HG03159 (cell line): ENCODE data around the gene TMEM203.

ENCODE experiments used
- ATAC-seq: cut with Tn5 transposase; IDR thresholded peaks from one replicate; pipeline ENCODE4 v1.9.1; 2021; ENCODE audit warnings: mild to moderate bottlenecking, moderate library complexity; ENCODE audit not compliant: unreplicated experiment

Gene TMEM203

DNA sequence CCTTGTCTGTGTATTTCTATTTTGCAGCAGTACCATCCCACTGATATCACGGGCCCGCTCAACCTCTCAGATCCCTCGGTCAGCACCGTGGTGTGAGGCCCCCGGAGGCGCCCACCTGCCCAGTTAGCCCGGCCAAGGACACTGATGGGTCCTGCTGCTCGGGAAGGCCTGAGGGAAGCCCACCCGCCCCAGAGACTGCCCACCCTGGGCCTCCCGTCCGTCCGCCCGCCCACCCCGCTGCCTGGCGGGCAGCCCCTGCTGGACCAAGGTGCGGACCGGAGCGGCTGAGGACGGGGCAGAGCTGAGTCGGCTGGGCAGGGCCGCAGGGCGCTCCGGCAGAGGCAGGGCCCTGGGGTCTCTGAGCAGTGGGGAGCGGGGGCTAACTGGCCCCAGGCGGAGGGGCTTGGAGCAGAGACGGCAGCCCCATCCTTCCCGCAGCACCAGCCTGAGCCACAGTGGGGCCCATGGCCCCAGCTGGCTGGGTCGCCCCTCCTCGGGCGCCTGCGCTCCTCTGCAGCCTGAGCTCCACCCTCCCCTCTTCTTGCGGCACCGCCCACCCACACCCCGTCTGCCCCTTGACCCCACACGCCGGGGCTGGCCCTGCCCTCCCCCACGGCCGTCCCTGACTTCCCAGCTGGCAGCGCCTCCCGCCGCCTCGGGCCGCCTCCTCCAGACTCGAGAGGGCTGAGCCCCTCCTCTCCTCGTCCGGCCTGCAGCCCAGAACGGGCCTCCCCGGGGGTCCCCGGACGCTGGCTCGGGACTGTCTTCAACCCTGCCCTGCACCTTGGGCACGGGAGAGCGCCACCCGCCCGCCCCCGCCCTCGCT, 37.5 kb downstream of the TMEM203 start:
- ATAC-seq, result no peak

DNA sequence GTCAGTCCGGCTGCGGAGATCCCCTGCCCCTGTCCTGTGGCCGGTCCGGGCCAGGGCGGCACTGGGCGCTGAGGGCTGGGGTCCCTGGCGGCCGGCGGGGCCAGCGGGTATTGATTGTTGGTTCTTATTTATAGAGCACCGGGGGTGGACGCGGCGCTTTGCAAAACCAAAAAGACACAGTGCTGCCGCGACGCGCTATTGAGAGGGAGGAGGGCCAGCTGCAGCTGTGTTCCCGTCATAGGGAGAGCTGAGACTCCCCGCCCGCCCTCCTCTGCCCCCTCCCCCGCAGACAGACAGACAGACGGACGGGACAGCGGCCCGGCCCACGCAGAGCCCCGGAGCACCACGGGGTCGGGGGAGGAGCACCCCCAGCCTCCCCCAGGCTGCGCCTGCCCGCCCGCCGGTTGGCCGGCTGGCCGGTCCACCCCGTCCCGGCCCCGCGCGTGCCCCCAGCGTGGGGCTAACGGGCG, 38.1 kb downstream of the TMEM203 start:
- no peak for ATAC-seq

DNA sequence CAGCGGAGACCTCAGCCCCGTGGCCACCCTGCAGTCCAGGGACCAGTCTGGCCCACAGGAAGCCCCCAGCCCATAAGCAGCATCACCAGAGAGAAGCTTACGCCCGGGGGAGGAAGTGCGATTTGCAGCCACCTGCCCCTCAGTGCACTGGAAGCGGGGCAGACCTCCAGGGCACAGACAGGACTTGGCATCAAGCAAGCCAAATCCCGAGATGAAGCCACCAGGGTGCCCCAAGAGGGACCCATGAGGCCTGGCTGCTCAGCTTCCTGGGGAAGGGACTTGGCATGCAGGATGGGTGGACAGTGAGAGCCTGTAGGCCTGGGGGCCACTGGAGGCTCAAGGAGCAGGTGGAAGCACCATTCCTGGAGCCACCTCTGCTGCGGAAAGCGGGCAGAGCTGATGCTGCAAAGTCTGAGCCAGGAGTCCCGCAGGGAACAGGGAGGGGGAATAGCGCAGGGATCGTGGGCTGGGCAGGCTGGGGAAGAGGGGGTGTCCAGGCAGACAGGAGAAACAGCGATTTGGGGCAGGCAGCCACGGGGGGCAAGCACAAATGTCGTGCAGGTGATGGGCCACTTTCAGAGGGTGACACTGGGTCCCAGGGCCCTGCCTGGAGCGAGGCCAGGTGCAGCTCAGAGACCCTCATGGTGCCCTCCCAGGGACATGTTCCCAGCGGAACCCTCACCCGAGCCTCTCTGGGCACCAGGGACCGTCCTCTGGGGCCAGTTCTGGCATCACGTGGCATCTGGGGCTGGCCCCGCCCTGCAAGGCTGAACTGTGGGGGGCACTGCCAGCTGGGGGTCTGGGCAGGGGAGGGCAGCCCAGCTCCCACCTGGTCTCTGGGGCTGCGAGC, 38.8 kb downstream of the TMEM203 start:
- ATAC-seq, result no peak

DNA sequence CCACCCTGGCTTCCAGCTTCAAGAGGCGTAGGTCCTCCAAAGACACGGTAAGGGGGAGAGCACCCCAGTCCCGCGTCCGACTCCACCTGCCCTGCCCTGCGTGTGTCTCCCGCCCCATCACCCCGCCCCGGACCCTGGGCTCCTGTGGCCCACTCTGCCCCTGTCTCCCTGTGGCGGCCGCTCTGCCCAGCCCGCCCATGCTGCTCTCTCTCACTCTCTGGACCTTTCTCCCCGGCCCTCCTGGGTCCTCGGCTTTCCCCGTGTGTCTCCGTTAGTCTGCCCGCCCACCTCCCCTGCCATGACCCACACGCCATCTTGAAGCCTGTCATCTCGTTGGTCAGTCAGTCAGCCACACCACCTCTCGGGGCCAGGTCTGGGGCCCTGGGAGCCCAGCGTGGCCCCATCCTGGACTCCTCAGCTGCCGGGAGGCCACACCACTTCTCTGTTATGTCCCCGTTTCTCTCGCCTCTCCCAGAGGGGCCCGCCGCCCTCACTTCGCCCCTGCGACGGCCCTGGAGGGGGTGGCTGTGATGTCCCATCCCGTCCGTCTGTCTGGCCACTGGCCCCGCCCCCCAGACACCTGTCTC, 40.1 kb downstream of the TMEM203 start:
- no peak for ATAC-seq

DNA sequence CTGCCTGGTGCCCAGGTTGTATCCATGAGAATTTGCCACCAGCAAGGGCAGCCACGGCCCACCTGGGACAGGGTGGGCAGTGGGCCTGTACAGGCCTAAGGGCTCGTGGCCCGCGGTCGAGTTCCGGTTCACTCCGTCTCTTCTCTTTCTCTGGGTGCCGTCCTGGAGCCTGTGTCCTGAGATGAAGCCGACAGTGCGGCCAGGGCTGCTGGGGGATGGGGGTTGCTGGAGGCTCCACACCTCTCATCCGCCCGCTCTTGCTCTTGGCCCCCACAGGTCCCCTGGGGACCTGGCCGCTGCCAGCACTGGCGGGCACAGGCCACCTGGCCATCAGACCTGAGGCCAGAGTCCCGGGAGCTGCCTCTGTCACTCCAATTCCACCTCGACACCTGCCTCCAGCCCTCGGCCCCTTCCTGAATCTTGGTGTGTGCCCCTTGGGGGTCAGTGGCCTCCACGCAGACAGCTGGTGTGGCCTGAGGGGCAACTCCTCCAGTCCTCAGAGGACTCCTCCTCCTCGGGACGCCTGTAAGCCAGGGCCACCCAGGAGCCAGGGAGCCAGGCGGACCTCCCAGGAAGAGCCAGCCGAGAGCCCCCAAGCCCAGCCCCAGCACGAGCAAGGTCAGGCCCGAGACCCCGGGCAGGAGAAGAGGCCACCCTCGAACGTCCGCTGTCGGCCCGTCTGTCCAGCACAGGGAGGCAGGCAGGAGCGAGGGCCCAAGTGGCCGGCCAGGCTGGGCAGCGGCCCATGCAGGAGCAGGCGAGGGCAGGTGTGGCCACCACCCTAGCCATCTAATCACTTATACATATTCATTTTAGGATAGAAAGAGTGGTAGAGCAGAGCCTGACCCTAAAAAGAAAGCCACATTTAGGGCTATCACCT, 40.8 kb downstream of the TMEM203 start:
- no peak for ATAC-seq

DNA sequence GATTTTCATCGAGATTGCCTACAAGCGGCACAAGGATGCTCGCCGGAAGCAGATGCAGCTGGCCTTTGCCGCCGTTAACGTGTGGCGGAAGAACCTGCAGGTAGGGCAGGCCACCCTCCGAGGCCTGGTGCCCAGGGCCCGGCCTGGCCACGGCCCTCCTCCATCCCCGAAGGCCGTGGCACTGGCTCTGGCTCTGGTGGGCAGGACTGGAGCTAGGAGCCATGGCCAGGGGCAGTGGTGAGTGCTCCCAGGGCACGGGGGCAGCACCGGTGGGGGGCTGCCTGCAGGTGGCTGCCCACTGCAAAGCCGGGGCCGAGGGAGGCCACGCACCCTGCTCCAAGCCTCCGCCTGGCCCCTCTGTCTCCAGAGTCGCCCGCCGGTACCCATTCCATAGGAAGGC, 41.6 kb downstream of the TMEM203 start:
- ATAC-seq, result no peak

DNA sequence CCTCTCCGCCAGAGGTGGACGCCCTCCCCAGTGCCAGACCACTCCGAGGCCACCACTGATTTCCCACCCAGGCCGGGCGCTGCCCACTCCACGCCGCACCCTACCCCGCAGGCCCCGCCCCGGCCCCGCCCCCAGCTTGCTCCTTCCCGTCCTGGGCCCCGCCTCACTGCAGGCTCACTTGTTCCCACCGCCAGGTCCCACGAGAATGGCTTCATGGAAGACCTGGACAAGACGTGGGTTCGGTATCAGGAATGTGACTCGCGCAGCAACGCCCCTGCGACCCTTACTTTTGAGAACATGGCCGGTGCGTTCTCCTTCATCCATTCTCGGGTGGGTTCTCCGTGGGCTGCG, 42.1 kb downstream of the TMEM203 start:
- ATAC-seq, result no peak

DNA sequence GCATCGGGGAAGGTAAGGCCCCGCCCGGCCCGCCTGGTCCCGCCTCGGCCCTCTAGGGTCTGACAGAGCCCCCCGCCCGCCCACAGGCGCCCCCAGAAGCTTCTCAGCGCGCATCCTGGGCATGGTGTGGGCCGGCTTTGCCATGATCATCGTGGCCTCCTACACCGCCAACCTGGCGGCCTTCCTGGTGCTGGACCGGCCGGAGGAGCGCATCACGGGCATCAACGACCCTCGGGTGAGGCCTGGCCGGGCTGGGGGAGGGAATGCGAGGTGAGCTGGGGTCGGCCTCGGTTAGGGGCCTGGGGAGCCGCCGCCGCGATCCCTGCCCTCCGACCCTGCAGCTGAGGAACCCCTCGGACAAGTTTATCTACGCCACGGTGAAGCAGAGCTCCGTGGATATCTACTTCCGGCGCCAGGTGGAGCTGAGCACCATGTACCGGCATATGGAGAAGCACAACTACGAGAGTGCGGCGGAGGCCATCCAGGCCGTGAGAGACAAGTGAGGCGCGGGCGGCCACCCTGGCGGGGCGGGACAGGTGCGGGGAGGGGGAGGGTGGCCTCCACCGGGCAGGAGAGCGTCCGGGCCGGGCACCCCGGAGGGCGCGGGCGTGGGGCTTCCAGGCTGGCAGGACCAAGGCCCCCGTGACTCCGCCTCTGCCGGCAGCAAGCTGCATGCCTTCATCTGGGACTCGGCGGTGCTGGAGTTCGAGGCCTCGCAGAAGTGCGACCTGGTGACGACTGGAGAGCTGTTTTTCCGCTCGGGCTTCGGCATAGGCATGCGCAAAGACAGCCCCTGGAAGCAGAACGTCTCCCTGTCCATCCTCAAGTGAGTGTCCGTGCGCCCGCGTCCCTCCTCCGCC, 42.7 kb downstream of the TMEM203 start:
- ATAC-seq, result no peak

DNA sequence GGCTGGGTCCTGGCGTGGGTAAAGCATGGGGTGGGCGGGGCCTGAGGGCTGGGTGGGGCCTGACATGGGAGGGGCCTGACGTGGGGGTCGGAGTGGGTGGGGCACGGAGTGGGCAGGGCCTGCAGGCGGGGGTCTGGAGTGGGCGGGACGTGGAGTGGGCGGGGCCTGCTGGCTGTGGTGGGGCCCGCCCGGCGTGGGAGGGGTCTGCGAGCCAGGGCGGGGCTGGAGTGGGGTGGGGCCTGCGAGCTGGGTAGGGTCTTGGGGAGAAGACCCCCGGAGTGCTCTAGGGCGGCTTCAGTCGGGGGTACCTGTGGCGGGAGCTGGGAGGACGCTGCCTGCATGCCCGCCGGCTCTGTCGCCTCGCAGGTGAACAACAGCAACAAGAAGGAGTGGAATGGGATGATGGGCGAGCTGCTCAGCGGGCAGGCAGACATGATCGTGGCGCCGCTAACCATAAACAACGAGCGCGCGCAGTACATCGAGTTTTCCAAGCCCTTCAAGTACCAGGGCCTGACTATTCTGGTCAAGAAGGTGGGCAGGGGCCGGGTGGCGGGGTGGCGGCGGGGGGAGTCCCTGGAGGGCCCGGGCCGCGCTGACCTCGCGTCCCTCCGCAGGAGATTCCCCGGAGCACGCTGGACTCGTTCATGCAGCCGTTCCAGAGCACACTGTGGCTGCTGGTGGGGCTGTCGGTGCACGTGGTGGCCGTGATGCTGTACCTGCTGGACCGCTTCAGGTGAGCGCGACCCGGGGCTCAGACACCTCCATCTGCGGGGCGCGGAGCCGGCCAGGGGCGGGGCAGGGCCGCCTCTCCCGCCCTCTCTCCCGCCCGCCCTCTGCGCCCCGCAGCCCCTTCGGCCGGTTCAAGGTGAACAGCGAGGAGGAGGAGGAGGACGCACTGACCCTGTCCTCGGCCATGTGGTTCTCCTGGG, 43.6 kb downstream of the TMEM203 start:
- ATAC-seq, result no peak

DNA sequence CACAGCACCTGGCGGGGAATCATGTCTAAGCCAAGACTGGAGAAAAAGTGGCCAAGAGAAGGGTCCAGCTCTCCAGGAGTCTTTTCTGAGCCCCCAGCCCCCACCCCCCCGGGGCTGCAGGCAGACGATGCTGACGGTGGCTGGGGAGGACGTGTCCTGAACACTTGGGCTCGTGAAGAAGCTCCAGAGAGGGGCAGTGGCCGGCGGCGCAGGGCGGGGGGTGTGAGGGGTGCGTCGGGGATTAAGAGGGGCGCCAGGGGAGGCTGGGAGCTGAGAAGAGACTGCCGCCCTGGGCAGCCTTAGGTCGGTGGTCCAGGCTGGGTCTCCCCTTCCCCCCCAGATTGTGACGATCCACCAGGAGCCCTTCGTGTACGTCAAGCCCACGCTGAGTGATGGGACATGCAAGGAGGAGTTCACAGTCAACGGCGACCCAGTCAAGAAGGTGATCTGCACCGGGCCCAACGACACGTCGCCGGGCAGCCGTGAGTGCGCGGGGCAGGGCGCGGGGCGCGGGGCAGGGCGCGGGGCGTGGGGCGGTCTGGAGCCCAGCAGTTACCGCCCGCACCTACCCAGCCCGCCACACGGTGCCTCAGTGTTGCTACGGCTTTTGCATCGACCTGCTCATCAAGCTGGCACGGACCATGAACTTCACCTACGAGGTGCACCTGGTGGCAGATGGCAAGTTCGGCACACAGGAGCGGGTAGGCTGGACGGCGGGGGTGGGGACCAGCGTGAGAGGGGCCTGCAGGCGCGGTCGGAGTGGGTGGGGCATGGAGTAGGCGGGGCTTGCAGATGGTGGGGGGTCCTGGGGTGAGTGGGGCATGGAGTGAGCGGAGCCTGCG, 44.5 kb downstream of the TMEM203 start:
- ATAC-seq, result no peak

DNA sequence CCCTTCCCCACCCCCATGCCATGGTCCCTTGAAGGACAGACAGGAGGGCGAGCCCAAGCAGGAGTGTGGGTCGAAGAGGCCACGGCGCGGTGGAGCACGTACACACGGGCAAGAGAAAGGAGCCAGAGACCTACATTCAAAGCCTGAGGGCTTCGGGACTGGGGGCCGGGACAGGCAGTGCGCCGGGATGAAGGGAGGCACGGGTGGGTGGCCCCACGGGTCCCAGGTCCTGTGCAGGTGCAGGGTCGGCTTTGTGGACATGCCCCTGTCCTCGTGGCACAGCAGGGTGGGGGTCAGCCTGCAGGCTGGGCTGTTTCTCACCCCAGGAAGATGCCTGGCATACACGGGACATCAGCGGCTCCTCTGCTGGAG, 45.4 kb downstream of the TMEM203 start:
- no peak for ATAC-seq

DNA sequence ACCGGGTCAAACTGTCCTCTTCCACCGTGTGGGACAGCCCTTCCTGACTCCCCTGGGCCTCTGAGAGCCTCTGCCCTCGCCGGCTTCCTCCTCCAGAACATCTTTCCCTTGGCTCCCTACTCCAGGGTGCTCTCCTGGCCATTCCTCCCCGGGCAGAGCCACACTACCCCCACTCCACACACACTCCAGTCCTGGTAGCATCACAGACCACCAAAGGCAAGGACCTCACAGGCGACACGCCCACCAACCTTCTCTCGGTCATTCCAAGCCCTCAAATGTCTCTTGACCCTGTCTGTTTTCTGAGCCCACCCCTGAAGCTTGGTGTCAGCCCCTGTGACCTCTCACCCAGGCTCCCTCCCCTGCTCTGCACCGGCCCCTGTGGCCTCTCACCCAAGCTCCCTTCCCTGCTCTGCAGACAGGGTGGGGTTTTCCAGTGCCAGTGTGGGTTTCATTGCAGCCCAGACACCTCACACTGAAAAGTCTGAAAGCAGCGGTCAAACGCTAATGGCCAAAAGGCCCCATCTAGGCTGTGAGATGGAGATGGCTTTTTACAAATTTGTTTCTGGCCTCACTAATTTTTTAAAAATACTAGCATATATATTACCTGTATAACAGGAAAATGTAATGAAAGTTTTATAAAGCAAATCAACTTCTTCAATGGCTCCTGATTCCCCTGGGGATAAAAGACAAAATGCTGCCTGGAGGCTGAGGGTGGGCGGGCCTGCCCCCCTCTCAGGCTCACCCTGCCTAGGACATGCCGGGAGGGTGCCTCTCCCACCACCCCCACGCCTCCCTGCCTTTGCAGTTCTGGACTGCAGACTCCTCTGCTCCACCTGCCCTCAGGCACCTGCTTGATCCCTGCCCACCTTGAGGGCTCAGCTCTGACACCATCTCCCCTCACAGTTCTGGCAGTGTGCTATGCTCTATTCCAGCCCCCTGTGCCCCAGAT, 46.1 kb downstream of the TMEM203 start:
- no peak for ATAC-seq

DNA sequence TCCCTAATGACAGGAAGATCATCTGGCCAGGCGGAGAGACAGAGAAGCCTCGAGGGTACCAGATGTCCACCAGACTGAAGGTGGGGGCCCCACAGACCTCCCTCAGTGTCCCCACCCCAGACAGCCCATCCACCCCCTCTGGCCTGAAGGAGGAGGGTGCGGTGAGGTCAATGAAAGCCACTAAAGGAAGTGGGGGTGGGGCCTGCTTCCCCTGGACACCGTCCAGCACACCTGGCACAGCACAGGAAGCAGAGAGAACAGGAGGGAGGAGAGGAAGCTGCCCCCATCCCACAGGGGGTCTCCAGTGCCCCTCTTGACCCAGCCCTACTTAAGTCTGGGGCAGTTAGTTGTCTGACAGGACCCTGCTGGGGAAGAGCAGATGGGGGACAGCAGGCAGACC, 46.8 kb downstream of the TMEM203 start:
- no peak for ATAC-seq

DNA sequence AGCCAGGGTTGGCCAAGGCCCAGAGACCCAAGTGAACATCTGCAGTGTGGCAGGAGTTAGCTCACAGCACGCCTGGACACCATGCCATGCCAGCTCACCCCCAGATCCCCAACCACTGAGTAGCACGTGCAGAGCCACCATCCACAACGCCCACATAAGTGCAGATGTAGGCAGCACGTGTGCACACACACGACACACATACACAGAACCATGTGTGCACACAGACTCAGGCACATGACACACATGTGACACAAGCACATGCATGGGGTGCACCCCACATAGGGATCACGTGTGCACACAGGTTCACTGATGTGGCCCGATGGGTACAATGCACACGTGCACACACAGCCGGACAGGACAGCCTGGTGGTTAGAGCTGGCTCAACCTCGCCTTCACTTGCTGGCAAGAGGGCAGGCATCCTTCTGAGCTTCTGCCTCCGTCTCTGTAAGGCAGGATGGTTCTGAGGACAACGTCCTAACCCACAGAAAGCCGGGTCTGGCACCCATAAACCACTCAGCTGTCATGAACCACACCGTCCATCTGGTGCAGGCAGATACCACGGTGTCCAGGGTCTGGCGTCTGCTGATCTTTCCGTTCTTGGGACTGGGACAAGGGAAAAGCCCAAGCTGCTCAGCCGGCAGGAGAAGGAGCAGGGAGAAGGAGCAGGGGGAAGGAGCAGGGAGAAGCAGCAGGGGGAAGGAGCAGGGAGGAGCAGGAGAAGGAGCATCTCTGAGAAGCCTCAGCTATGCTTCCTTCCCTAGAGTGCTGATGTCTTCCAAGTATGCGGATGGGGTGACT, 47.6 kb downstream of the TMEM203 start:
- ATAC-seq, result no peak

DNA sequence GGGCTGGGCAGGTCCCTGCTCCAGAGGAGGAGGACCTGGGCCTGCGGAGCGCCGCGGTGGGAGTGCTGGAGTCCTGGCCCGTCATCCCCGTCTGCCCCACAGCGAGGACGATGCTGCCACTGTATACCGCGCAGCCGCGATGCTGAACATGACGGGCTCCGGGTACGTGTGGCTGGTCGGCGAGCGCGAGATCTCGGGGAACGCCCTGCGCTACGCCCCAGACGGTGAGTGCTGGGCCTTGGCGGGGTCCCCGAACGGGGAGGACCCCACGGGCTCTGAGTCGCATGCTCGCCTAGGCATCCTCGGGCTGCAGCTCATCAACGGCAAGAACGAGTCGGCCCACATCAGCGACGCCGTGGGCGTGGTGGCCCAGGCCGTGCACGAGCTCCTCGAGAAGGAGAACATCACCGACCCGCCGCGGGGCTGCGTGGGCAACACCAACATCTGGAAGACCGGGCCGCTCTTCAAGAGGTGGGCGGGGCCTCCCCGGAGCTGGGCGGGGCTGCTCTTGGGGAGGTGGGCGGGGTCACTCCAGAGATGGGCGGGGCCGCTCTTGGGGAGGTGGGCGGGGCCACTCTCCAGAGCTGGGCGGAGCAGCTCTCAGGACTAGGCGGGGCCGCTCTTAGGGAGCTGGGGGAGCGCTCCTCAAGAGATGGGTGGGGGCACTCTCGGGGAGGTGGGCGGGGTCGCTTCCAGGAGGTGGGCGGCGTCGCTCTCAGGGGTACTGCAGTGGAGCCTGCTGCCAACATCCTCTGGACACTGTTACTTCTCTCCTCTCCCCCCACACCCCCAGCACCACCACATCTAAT, 48.7 kb downstream of the TMEM203 start:
- ATAC-seq, result no peak
